Endothelial cell of umbilical vein (primary cell): Measurements from ENCODE around the gene TLX1.

Experiments
- EZH2 ChIP-seq: IDR thresholded peaks from 2 replicates; pipeline ENCODE4 v1.6.1; 2012; ENCODE audit warnings: borderline replicate concordance, low read depth, mild to moderate bottlenecking, moderate library complexity, low read length, inconsistent platforms; ENCODE audit not compliant: severe bottlenecking
- FOS ChIP-seq: IDR thresholded peaks from 2 replicates; pipeline ENCODE4 v1.6.1; 2011; ENCODE audit warnings: mild to moderate bottlenecking, low read length, moderate library complexity, borderline replicate concordance; ENCODE audit not compliant: insufficient read depth
- GATA2 ChIP-seq: IDR thresholded peaks from 2 replicates; pipeline ENCODE4 v1.7.0; 2011; ENCODE audit warnings: low read depth, mild to moderate bottlenecking, moderate library complexity, mixed read lengths, low read length; ENCODE audit not compliant: insufficient read length, insufficient read depth
- MYC ChIP-seq: IDR thresholded peaks from one replicate; pipeline ENCODE4 v1.6.1; 2011; ENCODE audit warnings: mild to moderate bottlenecking, low read depth, low read length
- POLR2A ChIP-seq: IDR thresholded peaks from 2 replicates; pipeline ENCODE4 v1.6.1; 2012; ENCODE audit warnings: low read depth, mild to moderate bottlenecking, control low read depth, low read length
- POLR2AphosphoS5 ChIP-seq: IDR thresholded peaks from 2 replicates; pipeline ENCODE4 v1.6.1; 2012; ENCODE audit warnings: low read depth, mild to moderate bottlenecking, control low read depth, low read length, moderate library complexity; ENCODE audit not compliant: insufficient read depth
- TF ChIP-seq, protein P1 (sequence below), 2 donors: IDR thresholded peaks; 1 replicate in 1 of 2; 2 replicates in 1 of 2; pipeline ENCODE4 v1.5.1; 2011; ENCODE audit warnings: low read length in 2 of 2, mild to moderate bottlenecking in 2 of 2, moderate library complexity in 2 of 2, control low read depth in 1 of 2, inconsistent platforms in 1 of 2, low read depth in 1 of 2; ENCODE audit not compliant: insufficient read depth in 1 of 2; ENCODE audit errors: extremely low read depth in 1 of 2
- TF ChIP-seq, protein P2 (sequence below): IDR thresholded peaks from 2 replicates; pipeline ENCODE4 v1.6.1; 2011; ENCODE audit not compliant: insufficient read depth, insufficient read length

DNA sequence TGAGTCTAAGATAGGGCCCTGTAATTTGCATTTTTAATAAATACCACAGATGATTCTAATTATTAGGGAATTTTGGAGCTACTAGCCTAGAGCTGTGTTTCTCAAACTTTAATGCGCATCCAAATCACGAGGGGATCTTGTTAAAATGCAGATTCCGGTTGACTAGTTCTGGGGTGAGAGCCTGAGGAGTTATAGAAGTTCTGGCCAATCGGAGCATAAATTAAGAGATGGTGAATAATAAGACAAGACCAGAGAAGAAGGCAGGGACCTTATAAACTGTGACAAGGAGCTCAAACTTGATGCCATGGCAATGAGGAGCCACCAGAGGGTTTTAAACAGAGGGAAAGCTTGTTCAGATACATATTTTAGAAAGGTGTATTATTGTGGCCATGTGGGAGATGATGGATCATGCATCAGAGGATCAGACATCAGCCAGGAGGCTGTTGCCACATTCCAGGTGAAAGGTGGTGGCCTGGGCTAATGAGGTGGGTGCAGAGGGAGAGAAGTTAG, 29.7 kb upstream of the TLX1 start:
- TF ChIP-seq, protein P1, sequence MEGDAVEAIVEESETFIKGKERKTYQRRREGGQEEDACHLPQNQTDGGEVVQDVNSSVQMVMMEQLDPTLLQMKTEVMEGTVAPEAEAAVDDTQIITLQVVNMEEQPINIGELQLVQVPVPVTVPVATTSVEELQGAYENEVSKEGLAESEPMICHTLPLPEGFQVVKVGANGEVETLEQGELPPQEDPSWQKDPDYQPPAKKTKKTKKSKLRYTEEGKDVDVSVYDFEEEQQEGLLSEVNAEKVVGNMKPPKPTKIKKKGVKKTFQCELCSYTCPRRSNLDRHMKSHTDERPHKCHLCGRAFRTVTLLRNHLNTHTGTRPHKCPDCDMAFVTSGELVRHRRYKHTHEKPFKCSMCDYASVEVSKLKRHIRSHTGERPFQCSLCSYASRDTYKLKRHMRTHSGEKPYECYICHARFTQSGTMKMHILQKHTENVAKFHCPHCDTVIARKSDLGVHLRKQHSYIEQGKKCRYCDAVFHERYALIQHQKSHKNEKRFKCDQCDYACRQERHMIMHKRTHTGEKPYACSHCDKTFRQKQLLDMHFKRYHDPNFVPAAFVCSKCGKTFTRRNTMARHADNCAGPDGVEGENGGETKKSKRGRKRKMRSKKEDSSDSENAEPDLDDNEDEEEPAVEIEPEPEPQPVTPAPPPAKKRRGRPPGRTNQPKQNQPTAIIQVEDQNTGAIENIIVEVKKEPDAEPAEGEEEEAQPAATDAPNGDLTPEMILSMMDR (IDR thresholded peaks at IDR 0.05; ENCODE audit: extremely low read depth in 1 of 2, insufficient read depth in 1 of 2, low read depth in 1 of 2, low read length in 2 of 2), result no peak
- no peak for TF ChIP-seq POLR2A
- TF ChIP-seq EZH2, result no peak
- no peak for TF ChIP-seq GATA2
- no peak for TF ChIP-seq POLR2AphosphoS5
- TF ChIP-seq MYC, result no peak
- no peak for TF ChIP-seq FOS
- TF ChIP-seq, protein P2, sequence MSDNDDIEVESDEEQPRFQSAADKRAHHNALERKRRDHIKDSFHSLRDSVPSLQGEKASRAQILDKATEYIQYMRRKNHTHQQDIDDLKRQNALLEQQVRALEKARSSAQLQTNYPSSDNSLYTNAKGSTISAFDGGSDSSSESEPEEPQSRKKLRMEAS, result no peak
